Sigmoid colon (tissue), 3 donors: ENCODE data around the gene SNX20.

ENCODE experiments used
- CTCF ChIP-seq, 4 experiments: fragments of 450-650 bp in 3 of 4; fragments of 200-600 bp in 1 of 4; IDR thresholded peaks; one replicate each; pipeline ENCODE4 v1.5.1; 2016 to 2019; ENCODE audit warnings: antibody characterized with exemption in 4 of 4, mild to moderate bottlenecking in 3 of 4, moderate library complexity in 2 of 4
- POLR2A ChIP-seq, 2 donors: fragments of 450-650 bp; IDR thresholded peaks; one replicate each; pipeline ENCODE4 v1.6.1; 2016; ENCODE audit warnings: antibody characterized with exemption in 2 of 2, mild to moderate bottlenecking in 2 of 2, moderate library complexity in 2 of 2

GRCh38 chr16:50697421-50697715 lies 16.3 kb upstream of the SNX20 start:
- TF ChIP-seq CTCF (IDR thresholded peaks at IDR 0.05): no peak
- TF ChIP-seq POLR2A (IDR thresholded peaks at IDR 0.05): no peak
